Measurements from ENCODE around the gene LHX3.

LHX3 gene

GRCh38 chr9:136200424-136200823 is 4.5 kb downstream of the LHX3 start (continued):
- TF ChIP-seq SALL2 (tag by site-specific recombination; IDR thresholded peaks at IDR 0.05; ENCODE audit: borderline replicate concordance): no peak
- no peak for TF ChIP-seq SP3 (tag by site-specific recombination; IDR thresholded peaks at IDR 0.05)
- no peak for TF ChIP-seq ZNF416 (tag by site-specific recombination; IDR thresholded peaks at IDR 0.05)

- CTCF ChIA-PET: interaction anchor here (1.0 to 1.6 kb wide), 2 partner anchors 29 to 33 kb away, joined by 3 to 4 read pairs; no protein-coding TSS in a partner anchor
Observed at GRCh38 chr9:136199391-136200288, 5.3 kb downstream of the LHX3 start.

DNA sequence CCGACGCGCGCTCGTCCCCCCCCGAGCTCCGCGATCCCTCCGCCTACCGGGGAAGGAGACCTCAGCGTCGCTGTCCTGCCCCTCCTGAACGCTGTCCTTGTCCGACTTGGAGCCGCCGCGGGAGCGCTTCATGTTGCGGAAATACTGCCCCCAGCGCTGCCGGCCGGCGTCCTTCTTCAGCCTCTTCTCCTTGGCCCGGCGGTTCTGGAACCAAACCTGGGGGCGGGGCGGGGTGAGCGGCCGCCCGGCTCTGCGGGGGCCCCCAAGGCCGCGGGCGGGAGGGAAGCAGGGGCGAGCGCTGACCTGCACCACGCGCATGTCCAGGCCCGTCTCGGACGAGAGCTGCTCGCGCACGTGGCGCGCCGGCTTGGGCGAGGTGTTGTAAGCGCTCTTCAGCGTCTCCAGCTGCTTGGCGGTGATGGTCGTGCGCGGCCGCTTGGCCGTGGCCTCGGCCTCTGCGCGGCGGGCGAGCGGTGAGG is 6.3 kb downstream of the LHX3 start:
- ChIA-PET POLR2A (no interaction called here), CTCF (interaction anchor here (1.0 kb wide), 1 partner anchor 27 kb away, joined by 3 read pairs; no protein-coding TSS in a partner anchor)
- TF ChIP-seq GLIS2 (tag by site-specific recombination; IDR thresholded peaks at IDR 0.05) (peak; percentile 37; the same call in 1 of the 2 replicates), OVOL3 (tag by site-specific recombination; IDR thresholded peaks at IDR 0.05) (no peak), ZNF792 (tag by site-specific recombination; IDR thresholded peaks at IDR 0.05) (no peak), EGR2 (tag by site-specific recombination; IDR thresholded peaks at IDR 0.05; ENCODE audit: low read depth) (peak; percentile 33), GLIS1 (tag by site-specific recombination; IDR thresholded peaks at IDR 0.05) (peak; percentile 58), ZNF544 (tag by site-specific recombination; IDR thresholded peaks at IDR 0.05) (no peak), ZNF600 (tag by site-specific recombination; IDR thresholded peaks at IDR 0.05) (0 out of 2 replicates have a peak, but pooled peaks have one; percentile 26)
- TF ChIP-seq, protein P1, sequence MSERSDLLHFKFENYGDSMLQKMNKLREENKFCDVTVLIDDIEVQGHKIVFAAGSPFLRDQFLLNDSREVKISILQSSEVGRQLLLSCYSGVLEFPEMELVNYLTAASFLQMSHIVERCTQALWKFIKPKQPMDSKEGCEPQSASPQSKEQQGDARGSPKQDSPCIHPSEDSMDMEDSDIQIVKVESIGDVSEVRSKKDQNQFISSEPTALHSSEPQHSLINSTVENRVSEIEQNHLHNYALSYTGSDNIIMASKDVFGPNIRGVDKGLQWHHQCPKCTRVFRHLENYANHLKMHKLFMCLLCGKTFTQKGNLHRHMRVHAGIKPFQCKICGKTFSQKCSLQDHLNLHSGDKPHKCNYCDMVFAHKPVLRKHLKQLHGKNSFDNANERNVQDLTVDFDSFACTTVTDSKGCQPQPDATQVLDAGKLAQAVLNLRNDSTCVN (tag by site-specific recombination; optimal IDR thresholded peaks at IDR 0.05): peak; percentile 20
- Histone ChIP-seq H3K4me3 (ENCODE audit: low read depth, low read length) (no peak overlapping the region), H3K27ac (ENCODE audit: extremely low read depth, low read depth, low read length) (no peak overlapping the region), H3K4me1 (ENCODE audit: control insufficient read depth, insufficient read depth, low read length) (no peaks in the 10 kb centered on the region; the same call in 1 of the 2 replicates), H3K9me3 (ENCODE audit: control insufficient read depth, insufficient read depth, low read depth, low read length) (no peaks in the 10 kb centered on the region), H3K36me3 (ENCODE audit: control insufficient read depth in 2 of 2, insufficient read depth in 1 of 2, low read length in 2 of 2) (no peaks in the 10 kb centered on the region)

More at GRCh38 chr9:136199391-136200288, 5.3 kb downstream of the LHX3 start:
- POLR2A ChIA-PET: interaction anchor here (0.6 kb wide), 1 partner anchor 1663 kb away, joined by 8 read pairs; no protein-coding TSS in a partner anchor
- H3K27ac ChIP-seq (ENCODE audit: extremely low read depth, low read depth, low read length): no peak overlapping the region
- no peak overlapping the region for H3K4me3 ChIP-seq (ENCODE audit: low read depth, low read length)
- H3K36me3 ChIP-seq (ENCODE audit: control insufficient read depth in 2 of 2, insufficient read depth in 1 of 2, low read length in 2 of 2): no peaks in the 10 kb centered on the region
- no peaks in the 10 kb centered on the region for H3K9me3 ChIP-seq (ENCODE audit: control insufficient read depth, insufficient read depth, low read depth, low read length)
- H3K4me1 ChIP-seq (ENCODE audit: control insufficient read depth, insufficient read depth, low read length): no peaks in the 10 kb centered on the region; the same call in 1 of the 2 replicates
- TF ChIP-seq ZNF624 (tag by site-specific recombination; IDR thresholded peaks at IDR 0.05) (no peak), TRIM28 (IDR thresholded peaks at IDR 0.05; ENCODE audit: borderline replicate concordance, low read length) (no peak), RBAK (tag by site-specific recombination; IDR thresholded peaks at IDR 0.05) (no peak), INSM2 (tag by site-specific recombination; IDR thresholded peaks at IDR 0.05) (no peak), ZNF571 (tag by site-specific recombination; IDR thresholded peaks at IDR 0.05) (no peak), ZNF416 (tag by site-specific recombination; IDR thresholded peaks at IDR 0.05) (no peak), ZNF658 (tag by site-specific recombination; IDR thresholded peaks at IDR 0.05) (no peak)
- TF ChIP-seq, protein P2, sequence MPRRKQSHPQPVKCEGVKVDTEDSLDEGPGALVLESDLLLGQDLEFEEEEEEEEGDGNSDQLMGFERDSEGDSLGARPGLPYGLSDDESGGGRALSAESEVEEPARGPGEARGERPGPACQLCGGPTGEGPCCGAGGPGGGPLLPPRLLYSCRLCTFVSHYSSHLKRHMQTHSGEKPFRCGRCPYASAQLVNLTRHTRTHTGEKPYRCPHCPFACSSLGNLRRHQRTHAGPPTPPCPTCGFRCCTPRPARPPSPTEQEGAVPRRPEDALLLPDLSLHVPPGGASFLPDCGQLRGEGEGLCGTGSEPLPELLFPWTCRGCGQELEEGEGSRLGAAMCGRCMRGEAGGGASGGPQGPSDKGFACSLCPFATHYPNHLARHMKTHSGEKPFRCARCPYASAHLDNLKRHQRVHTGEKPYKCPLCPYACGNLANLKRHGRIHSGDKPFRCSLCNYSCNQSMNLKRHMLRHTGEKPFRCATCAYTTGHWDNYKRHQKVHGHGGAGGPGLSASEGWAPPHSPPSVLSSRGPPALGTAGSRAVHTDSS (tag by site-specific recombination; IDR thresholded peaks at IDR 0.05): no peak
